ENCODE results near the gene C1orf185. TPM values are rescaled to one million over a fixed set of nuclear protein-coding genes. Genes with fewer than 3 reads are reported as not detected.
A peak's percentile ranks its signal among the peaks of the same experiment; 100 is the strongest.
"Not testable (repeated sequence)": the region's sequence is repeated elsewhere in the genome, so short reads cannot be mapped to it uniquely, and the experiment has no call there.

Gene C1orf185
- total RNA-seq, 1 donor, result not detected

DNA sequence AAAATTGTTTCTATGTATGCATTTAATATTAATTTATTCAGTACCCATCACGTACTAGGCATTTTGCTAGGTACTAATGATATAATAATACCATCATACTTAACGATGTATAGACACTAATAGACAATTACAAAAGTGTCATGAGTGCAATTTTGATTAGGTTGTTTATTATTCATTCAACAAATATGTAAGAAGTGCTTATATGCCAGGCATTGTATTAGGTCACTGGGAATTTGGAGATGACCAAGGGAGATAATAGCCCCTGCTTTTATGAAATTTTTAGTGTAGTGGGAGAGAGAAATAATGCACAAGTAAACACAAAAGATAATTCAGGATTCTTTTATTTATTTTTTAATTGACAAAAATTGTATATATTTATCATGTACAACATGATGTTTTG lies 18.6 kb downstream of the C1orf185 start:
- no peak overlapping the region for H3K4me3 ChIP-seq (ENCODE audit: low read depth, low read length)
- TF ChIP-seq, protein P1, sequence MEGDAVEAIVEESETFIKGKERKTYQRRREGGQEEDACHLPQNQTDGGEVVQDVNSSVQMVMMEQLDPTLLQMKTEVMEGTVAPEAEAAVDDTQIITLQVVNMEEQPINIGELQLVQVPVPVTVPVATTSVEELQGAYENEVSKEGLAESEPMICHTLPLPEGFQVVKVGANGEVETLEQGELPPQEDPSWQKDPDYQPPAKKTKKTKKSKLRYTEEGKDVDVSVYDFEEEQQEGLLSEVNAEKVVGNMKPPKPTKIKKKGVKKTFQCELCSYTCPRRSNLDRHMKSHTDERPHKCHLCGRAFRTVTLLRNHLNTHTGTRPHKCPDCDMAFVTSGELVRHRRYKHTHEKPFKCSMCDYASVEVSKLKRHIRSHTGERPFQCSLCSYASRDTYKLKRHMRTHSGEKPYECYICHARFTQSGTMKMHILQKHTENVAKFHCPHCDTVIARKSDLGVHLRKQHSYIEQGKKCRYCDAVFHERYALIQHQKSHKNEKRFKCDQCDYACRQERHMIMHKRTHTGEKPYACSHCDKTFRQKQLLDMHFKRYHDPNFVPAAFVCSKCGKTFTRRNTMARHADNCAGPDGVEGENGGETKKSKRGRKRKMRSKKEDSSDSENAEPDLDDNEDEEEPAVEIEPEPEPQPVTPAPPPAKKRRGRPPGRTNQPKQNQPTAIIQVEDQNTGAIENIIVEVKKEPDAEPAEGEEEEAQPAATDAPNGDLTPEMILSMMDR (IDR thresholded peaks at IDR 0.05; ENCODE audit: insufficient read depth, low read length), result no peak
- no peak for DNase-seq (ENCODE audit: low read depth)

DNA sequence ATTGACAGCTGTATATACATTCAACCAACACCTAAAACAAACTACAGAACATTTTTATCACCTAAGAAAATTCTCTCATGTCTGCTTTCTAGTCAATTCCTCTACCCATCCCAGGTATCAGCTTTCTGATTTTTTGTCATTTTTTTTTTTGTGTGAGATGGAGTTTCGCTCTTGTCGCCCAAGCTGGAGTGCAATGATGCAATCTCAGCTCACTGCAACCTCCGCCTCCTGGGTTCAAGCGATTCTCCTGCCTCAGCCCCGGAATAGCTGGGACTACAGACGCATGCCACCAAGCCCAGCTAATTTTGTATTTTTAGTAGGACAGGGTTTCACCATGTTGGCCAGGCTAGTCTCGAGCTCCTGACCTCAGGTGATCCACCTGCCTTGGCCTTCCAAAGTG lies 25.1 kb downstream of the C1orf185 start:
- not testable (repeated sequence) for DNase-seq (ENCODE audit: low read depth)

DNA sequence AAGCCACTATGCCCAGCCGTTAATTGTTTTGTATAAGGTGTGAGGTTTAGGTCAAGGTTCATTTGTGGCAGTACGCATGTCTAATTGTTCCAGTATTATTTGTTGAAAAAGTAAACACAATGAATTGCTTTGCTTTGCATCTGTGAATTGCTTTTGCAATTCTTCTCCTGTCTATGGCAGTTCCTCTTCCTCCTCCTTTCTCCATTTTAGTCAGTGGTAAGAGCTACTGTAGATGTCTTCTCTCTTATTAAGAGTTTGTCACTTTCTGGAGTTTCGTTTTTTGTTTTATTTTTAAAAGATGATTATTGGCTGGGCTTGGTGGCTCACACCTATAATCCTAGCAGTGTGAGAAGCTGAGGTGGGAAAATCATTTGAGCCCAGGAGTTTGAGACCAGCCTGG lies 29.2 kb downstream of the C1orf185 start:
- TF ChIP-seq, protein P1 (IDR thresholded peaks at IDR 0.05; ENCODE audit: insufficient read depth, low read length), result no peak
- no peak for DNase-seq (ENCODE audit: low read depth)
- H3K4me3 ChIP-seq (ENCODE audit: low read depth, low read length), result no peak overlapping the region

More for the DNA sequence above, 25.1 kb downstream of the C1orf185 start:
- H3K4me3 ChIP-seq (ENCODE audit: low read depth, low read length), result not testable (repeated sequence)

DNA sequence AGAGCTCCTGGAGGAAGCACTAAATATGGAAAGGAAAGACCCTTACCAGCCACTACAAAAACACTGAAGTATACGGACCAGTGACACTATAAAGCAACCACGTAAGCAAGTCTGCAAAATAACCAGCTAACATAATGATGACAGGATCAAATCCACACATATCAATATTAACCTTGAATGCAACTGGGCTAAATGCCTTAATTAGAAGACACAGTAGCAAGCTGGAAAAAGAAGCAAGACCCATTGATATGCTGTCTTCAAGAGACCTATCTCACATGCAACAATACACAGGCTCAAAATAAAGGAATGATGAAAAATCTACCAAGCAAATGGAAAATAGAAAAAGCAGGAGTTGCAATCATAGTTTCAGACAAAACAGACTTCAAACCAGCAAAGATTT lies 31.0 kb downstream of the C1orf185 start:
- TF ChIP-seq, protein P1 (IDR thresholded peaks at IDR 0.05; ENCODE audit: insufficient read depth, low read length), result no peak
- no peak for DNase-seq (ENCODE audit: low read depth)
- no peak overlapping the region for H3K4me3 ChIP-seq (ENCODE audit: low read depth, low read length)

DNA sequence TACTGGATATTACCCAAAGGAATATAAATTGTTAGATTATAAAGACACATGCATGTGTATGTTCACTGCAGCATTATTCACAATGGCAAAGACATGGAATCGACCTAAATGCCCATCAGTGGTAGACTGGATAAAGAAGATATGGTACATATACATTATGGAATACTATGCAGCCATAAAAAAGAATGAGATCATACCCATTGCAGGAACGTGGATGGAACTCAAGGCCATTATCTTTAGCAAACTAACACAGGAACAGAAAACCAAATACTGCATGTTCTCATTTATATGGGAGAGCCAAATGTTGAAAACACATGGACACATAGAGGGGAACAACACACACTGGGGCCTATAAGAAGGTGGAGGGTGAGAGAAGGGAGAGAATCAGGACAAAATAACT lies 35.7 kb downstream of the C1orf185 start:
- H3K4me3 ChIP-seq (ENCODE audit: low read depth, low read length); DNase-seq (ENCODE audit: low read depth): not testable (repeated sequence)

GRCh38 chr1:51139474-51139873 lies 37.4 kb downstream of the C1orf185 start:
- DNase-seq (ENCODE audit: low read depth), result peak; percentile 22
- H3K4me3 ChIP-seq (ENCODE audit: low read depth, low read length), result peak overlapping the region; percentile 4
- TF ChIP-seq, protein P1 (IDR thresholded peaks at IDR 0.05; ENCODE audit: insufficient read depth, low read length), result peak; percentile 15

GRCh38 chr1:51147394-51147793 lies 45.4 kb downstream of the C1orf185 start:
- no peak overlapping the region for H3K4me3 ChIP-seq (ENCODE audit: low read depth, low read length)
- no peak for DNase-seq (ENCODE audit: low read depth)
- TF ChIP-seq, protein P1 (IDR thresholded peaks at IDR 0.05; ENCODE audit: insufficient read depth, low read length), result no peak

DNA sequence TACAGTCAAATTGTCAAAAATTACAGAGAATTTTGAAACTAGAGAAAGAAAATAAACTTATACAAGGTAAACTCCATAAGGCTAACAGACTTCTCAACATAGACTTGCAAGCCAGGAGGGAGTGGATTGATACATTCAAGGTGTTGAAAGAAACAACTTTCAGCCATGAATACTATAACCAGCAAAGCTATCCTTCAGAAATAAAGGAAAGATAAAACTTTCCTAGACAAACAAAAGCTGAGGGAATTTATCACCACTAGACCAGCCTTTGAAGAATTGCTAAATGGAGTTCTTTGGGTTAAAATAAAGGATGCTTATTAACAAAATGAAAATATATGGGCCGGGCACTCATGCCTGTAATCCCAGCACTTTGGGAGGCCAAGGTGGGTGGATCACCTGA lies 52.7 kb downstream of the C1orf185 start:
- TF ChIP-seq, protein P1 (IDR thresholded peaks at IDR 0.05; ENCODE audit: insufficient read depth, low read length), result no peak
- no peak for DNase-seq (ENCODE audit: low read depth)
- no peak overlapping the region for H3K4me3 ChIP-seq (ENCODE audit: low read depth, low read length)
